HL-60/S4 treated with retinoic acid at 250 ng/mL for 4 days and 3 days (cell line): Measurements from ENCODE around the gene GFPT2.
"Not testable (repeated sequence)": the region's sequence is repeated elsewhere in the genome, so short reads cannot be mapped to it uniquely, and the experiment has no call there.

Experiments
- in situ Hi-C: fragments of 300-500 bp; cut with MboI; formaldehyde crosslinking; loops from 2 replicates; pipeline ENCODE4 v1.7.0; 2022; ENCODE audit warnings: low sequenced_read_pairs

GFPT2 gene

GRCh38 chr5:180313677-180314505, 39.2 kb downstream of the GFPT2 start:
- in situ Hi-C loops = no loop called here

- in situ Hi-C loops = no loop called here
These were observed 41.9 kb downstream of the GFPT2 start for GRCh38 chr5:180311216-180311615.

- in situ Hi-C loops = no loop called here
These were observed 46.3 kb downstream of the GFPT2 start for GRCh38 chr5:180306796-180307195.

- in situ Hi-C loops = no loop called here
These were observed 47.7 kb downstream of the GFPT2 start for GRCh38 chr5:180305481-180305880.

- in situ Hi-C loops = no loop called here
These were observed 48.4 kb downstream of the GFPT2 start for GRCh38 chr5:180304431-180305375.

- in situ Hi-C loops = no loop called here
These were observed 49.2 kb downstream of the GFPT2 start for GRCh38 chr5:180304016-180304292.

GRCh38 chr5:180303226-180304015, 49.7 kb downstream of the GFPT2 start:
- in situ Hi-C loops = no loop called here

- in situ Hi-C loops = no loop called here
These were observed 50.9 kb downstream of the GFPT2 start for GRCh38 chr5:180302256-180302655.

GRCh38 chr5:180301253-180301652, 51.9 kb downstream of the GFPT2 start:
- in situ Hi-C loops = no loop called here

- in situ Hi-C loops = no loop called here
These were observed 53.6 kb downstream of the GFPT2 start for GRCh38 chr5:180299526-180299925.

GRCh38 chr5:180299014-180299413, 54.1 kb downstream of the GFPT2 start:
- in situ Hi-C loops = not testable (repeated sequence)

- in situ Hi-C loops = no loop called here
These were observed 55.4 kb downstream of the GFPT2 start for GRCh38 chr5:180297587-180298282.

GRCh38 chr5:180296771-180297170, 56.4 kb downstream of the GFPT2 start:
- in situ Hi-C loops = no loop called here

- in situ Hi-C loops = no loop called here
These were observed 58.1 kb downstream of the GFPT2 start for GRCh38 chr5:180294913-180295555.

- in situ Hi-C loops = no loop called here
These were observed 58.7 kb downstream of the GFPT2 start for GRCh38 chr5:180294411-180294810.

- in situ Hi-C loops = no loop called here
These were observed 60.9 kb downstream of the GFPT2 start, which contains the start of gene MAPK9 for GRCh38 chr5:180291943-180292831. Gene MAPK9 (minus strand): TSS chr5:180292083. CDS start chr5:180280561, 11,522 bp downstream.

GRCh38 chr5:180291234-180291940, 61.7 kb downstream of the GFPT2 start:
- in situ Hi-C loops = no loop called here

- in situ Hi-C loops = no loop called here
These were observed 62.4 kb downstream of the GFPT2 start for GRCh38 chr5:180290568-180291233.
